Heart left ventricle (tissue), 16 donors: Measurements from ENCODE around the gene MAP2K5. TPM values are rescaled to one million over a fixed set of nuclear protein-coding genes. Genes with fewer than 3 reads are reported as not detected.

Source experiments
- ATAC-seq, 4 donors: fragments of 200-7000 bp; cut with Tn5 transposase; one replicate each; pipeline ENCODE4 v1.9.1; 2020 to 2022; ENCODE audit warnings: moderate library complexity in 4 of 4, mild to moderate bottlenecking in 3 of 4, moderate number of reproducible peaks in 1 of 4
- DNase-seq, 5 donors: peaks; one replicate each; pipeline ENCODE4 v3.0.0-alpha.2; 2020
- H3K27ac ChIP-seq, 12 donors: fragments of 200-600 bp; sonication (generic) in 4 of 12; one replicate each; pipeline versions ENCODE4 v1.5.0 to v1.8.0; 2016 to 2022; ENCODE audit warnings: mild to moderate bottlenecking in 2 of 12
- H3K27me3 ChIP-seq, 9 donors: fragments of 200-600 bp; sonication (generic) in 2 of 9; one replicate each; pipeline versions ENCODE4 v1.5.1 to v1.8.0; 2016 to 2022; ENCODE audit warnings: mild to moderate bottlenecking in 3 of 9
- H3K36me3 ChIP-seq, 9 donors: fragments of 200-600 bp; sonication (generic) in 2 of 9; one replicate each; pipeline versions ENCODE4 v1.5.0 to v1.8.0; 2018 to 2022; ENCODE audit warnings: mild to moderate bottlenecking in 2 of 9
- H3K4me1 ChIP-seq, 12 donors: fragments of 200-600 bp; sonication (generic) in 4 of 12; one replicate each; pipeline versions ENCODE4 v1.5.0 to v1.8.0; 2016 to 2022; ENCODE audit warnings: mild to moderate bottlenecking in 3 of 12
- H3K4me3 ChIP-seq, 12 donors: fragments of 200-600 bp; sonication (generic) in 4 of 12; one replicate each; pipeline versions ENCODE4 v1.5.0 to v1.8.0; 2017 to 2022; ENCODE audit warnings: mild to moderate bottlenecking in 9 of 12, moderate library complexity in 4 of 12
- H3K9me3 ChIP-seq, 12 donors: fragments of 200-600 bp; sonication (generic) in 4 of 12; one replicate each; pipeline versions ENCODE4 v1.5.0 to v1.8.0; 2016 to 2022; ENCODE audit warnings: mild to moderate bottlenecking in 1 of 12
- CTCF ChIP-seq, 12 donors: fragments of 200-600 bp; sonication (generic) in 4 of 12; IDR thresholded peaks; one replicate each; pipeline versions ENCODE4 v1.5.0 to v1.8.0; 2018 to 2022; ENCODE audit warnings: antibody characterized with exemption in 12 of 12, mild to moderate bottlenecking in 5 of 12
- POLR2A ChIP-seq, 2 donors: fragments of 450-650 bp; IDR thresholded peaks; one replicate each; pipeline ENCODE4 v1.6.1; 2017; ENCODE audit warnings: antibody characterized with exemption in 2 of 2, mild to moderate bottlenecking in 2 of 2, moderate library complexity in 2 of 2
- WGBS, 4 donors: extraction: QIAGEN DNeasy Blood & Tissue Kit in 2 of 4; methylation state at CpG; one replicate each; pipeline versions ENCODE4 v1.1.5 to v1.1.7; 2013 to 2018; 5-methylcytosine and 5-hydroxymethylcytosine counted together
- intact Hi-C, 10 donors: fragments of 100-400 bp; cut with DNase I; formaldehyde crosslinking; loops; one replicate each; pipeline versions ENCODE4 v1.11.1 to v1.14.2; 2022
- polyA plus RNA-seq, 2 donors: library from polyadenylated mRNA; stranded (reverse); fragments of 200-250 nt; gene quantifications; one replicate each; pipeline ENCODE4 v1.2.3, GENCODE V29; 2013
- total RNA-seq, 9 donors: library from RNA; depleted of rRNA in 2 of 9; stranded (reverse); fragments of >200 nt in 2 of 9; fragmentation: NEBNext Ultra II Directional in 3 of 9; extraction: Animal tissue kit (Norgen Biotek cat#: 25700) in 3 of 9; gene quantifications; one replicate each; pipeline versions ENCODE4 v1.1.0 to v1.2.4, GENCODE V29; 2016 to 2023
- donor health status: ischemic (EF 13 %, LVEDD 7.1; RV severe dilation, severe dysfunction).
- donor health status: healthy with polysubstance abuse.
- donor health status: DM: no; HTN: yes; CAD: no.
- donor health status: DM: no; HTN: no; CAD: no.
- donor health status: ischemic (EF 25% LVEDD 6.9; RV normal size, moderate dysfunction).
- donor health status: ischemic (EF 25% LVEDD 5.7; RV mildly dilated, moderate dysfunction).
- donor health status: healthy.
- donor health status: DM: yes; HTN: yes; CAD: no.
- donor health status: ischemic (EF 35%, LVEDD 5.7; RV mildly dilated, moderate dysfunction).
- donor health status: nonischemic (EF 11% LVEDD 7.7; RV severe dilation, severe dysfunction).
- donor health status: DM: yes; HTN: yes; CAD: no.
- donor health status: PGD.
- donor health status: ischemic (EF 29% LVEDD 5.4; RV normal size, mild dysfunction).
- donor health status: nonischemic (EF 23%, LVEDD 6.1; RV moderate dilation, normal function).

The MAP2K5 gene
- total and polyA plus RNA-seq, 11 donors, result 8.1 to 32.0 (median 19.1) TPM

- Histone ChIP-seq H3K4me1 (peaks cover 0 to 15% (median 2%) of the 10 kb centered on the region in 12 donors), H3K27me3 (no peaks in the 10 kb centered on the region), H3K9me3 (no peaks in the 10 kb centered on the region), H3K36me3 (peaks cover 0 to 6% (median 0%) of the 10 kb centered on the region in 9 donors), H3K27ac (no peak overlapping the region), H3K4me3 (no peak overlapping the region)
- intact Hi-C loops, result loop anchor here in 1 of 10 donors (10.0 kb wide), 1 partner anchor 50 kb away; no protein-coding TSS in a partner anchor
- ATAC-seq (peak in 2 of 4 donors; percentile 43 to 50), DNase-seq (no peak)
- TF ChIP-seq CTCF (IDR thresholded peaks at IDR 0.05) (no peak), POLR2A (IDR thresholded peaks at IDR 0.05) (no peak)
- 76 to 85% (median 81%) methylated on average over 4 of the region's 4 CpGs for WGBS, 4 donors
Measured at GRCh38 chr15:67575039-67575502, 32.6 kb downstream of the MAP2K5 start.

DNA sequence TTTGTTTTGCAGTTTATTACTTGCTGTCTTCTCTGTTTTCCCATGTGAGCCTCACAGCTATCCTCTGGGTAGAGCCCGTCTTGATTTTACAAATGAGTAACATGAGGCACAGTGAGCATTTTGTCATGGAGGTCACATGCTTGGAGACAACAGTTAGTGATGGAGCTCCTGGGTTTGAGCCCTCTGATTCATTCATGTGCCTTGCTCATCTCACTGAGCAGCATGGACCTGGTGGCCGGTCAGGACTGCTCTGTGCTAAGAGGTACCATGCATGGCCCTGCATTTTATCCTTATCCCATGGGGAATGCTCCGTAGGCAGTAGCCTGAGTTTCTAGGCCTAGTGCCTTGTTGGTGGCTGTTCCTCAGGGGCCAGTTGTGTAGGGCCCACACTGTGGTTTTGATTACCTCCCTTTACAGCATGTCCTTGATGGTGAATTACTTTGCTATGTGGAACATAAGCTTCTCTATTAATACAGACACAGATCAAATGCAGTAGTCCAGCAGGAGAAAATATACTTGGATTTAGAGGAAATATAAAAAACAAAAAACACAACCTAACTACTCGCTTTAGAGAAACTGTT, 35.6 kb downstream of the MAP2K5 start:
- Histone ChIP-seq H3K4me1 (peaks cover 0 to 6% (median 0%) of the 10 kb centered on the region in 12 donors), H3K27me3 (no peaks in the 10 kb centered on the region), H3K4me3 (no peak overlapping the region), H3K27ac (no peak overlapping the region), H3K36me3 (peaks cover 0 to 3% (median 0%) of the 10 kb centered on the region in 9 donors), H3K9me3 (no peaks in the 10 kb centered on the region)
- ATAC-seq, result no peak
- 94 to 99% (median 97%) methylated on average over 4 of the region's 4 CpGs for WGBS, 4 donors
- no peak for TF ChIP-seq CTCF (IDR thresholded peaks at IDR 0.05)
- DNase-seq, result no peak
- intact Hi-C loops, result loop anchor here in 1 of 10 donors (10.0 kb wide), 1 partner anchor 47 kb away; no protein-coding TSS in a partner anchor

- H3K27ac ChIP-seq, result no peak overlapping the region
- intact Hi-C loops, result loop anchor here in 1 of 10 donors (10.0 kb wide), 1 partner anchor 46 kb away; no protein-coding TSS in a partner anchor
- H3K9me3 ChIP-seq, result no peaks in the 10 kb centered on the region
- H3K4me3 ChIP-seq, result no peak overlapping the region
- no peak for DNase-seq
- H3K4me1 ChIP-seq, result peaks cover 0 to 6% (median 0%) of the 10 kb centered on the region in 12 donors
- H3K36me3 ChIP-seq, result peaks cover 0 to 3% (median 0%) of the 10 kb centered on the region in 9 donors
- WGBS, 4 donors, result 94 to 98% (median 95%) methylated on average over 5 of the region's 5 CpGs
- ATAC-seq, result no peak
- no peak for TF ChIP-seq CTCF (IDR thresholded peaks at IDR 0.05)
- no peak for TF ChIP-seq POLR2A (IDR thresholded peaks at IDR 0.05)
- no peaks in the 10 kb centered on the region for H3K27me3 ChIP-seq
Measured at GRCh38 chr15:67579164-67579563, 36.7 kb downstream of the MAP2K5 start.

- Histone ChIP-seq H3K36me3 (peaks cover 0 to 7% (median 0%) of the 10 kb centered on the region in 9 donors), H3K9me3 (no peaks in the 10 kb centered on the region), H3K27ac (no peak overlapping the region), H3K4me3 (no peak overlapping the region), H3K27me3 (no peaks in the 10 kb centered on the region), H3K4me1 (peaks cover 0 to 3% (median 0%) of the 10 kb centered on the region in 12 donors)
- TF ChIP-seq POLR2A (IDR thresholded peaks at IDR 0.05) (no peak), CTCF (IDR thresholded peaks at IDR 0.05) (no peak)
- DNase-seq (no peak), ATAC-seq (no peak)
- intact Hi-C loops, result loop anchor here in 1 of 10 donors (10.0 kb wide), 1 partner anchor 45 kb away; no protein-coding TSS in a partner anchor
- WGBS, 4 donors, result 91 to 94% (median 91%) methylated on average over 4 of the region's 4 CpGs
Measured at GRCh38 chr15:67579967-67580366, 37.5 kb downstream of the MAP2K5 start.
